ENCODE results near the gene TLR6.
"Not testable (repeated sequence)": the region's sequence is repeated elsewhere in the genome, so short reads cannot be mapped to it uniquely, and the experiment has no call there.

Gene TLR6

DNA sequence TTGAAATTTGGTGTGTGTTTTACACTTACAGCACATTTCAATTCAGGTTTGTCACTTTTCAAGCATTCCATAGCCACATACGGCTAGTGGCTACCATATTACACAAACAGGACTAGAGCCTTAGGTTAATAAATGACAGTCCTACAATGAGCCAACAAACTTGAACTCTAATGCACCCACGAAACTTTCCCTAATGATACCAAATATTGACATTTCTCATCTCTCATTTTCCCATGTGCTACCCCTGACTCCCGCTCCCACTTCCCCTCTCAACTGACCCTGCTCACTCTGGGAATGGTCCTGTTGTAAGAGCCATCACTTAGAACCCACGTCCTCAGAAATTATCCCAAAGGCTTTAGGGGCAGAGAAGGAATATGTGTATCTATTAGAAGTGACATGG is 68.9 kb downstream of the TLR6 start:
- no peak for DNase-seq (ENCODE audit: low read depth)

- DNase-seq (ENCODE audit: low read depth) = no peak
Observed at GRCh38 chr4:38785901-38786402, 70.7 kb downstream of the TLR6 start.

DNA sequence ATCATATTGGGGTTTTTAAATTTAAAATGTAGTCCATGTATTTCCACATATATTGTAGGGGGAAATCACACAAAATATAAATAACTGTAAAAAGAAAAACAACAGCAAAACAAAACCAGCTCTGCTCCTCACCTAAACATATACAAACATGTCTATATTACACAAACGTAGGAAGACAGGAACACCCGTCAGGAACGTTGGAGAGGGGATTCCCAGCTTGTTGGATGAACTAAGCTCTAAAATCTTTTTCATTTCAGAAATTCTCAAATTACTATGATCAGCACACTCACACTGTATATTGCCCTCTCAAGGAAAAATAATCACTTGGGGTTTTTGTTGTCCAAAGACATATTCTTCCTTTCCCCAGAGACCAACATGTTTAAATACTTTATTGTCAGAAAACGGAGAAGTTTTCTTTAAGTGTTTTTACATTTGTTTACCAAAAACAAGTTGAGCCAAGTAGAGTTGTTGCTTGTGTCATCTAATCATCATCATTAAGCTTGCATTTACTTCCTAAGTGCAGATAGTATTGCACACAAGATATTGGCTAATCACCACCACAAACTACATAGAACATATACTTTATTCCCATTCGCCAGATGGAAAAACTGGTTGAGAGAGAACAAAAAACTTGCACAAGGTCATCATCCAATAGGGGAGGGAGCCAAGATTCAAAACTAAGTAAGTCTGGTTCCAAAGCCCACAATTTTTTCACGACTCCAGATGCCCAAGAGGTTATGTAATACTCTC is 71.4 kb downstream of the TLR6 start:
- DNase-seq (ENCODE audit: low read depth) = no peak

- DNase-seq (ENCODE audit: low read depth) = no peak
Observed at GRCh38 chr4:38784141-38784540, 72.5 kb downstream of the TLR6 start.

DNA sequence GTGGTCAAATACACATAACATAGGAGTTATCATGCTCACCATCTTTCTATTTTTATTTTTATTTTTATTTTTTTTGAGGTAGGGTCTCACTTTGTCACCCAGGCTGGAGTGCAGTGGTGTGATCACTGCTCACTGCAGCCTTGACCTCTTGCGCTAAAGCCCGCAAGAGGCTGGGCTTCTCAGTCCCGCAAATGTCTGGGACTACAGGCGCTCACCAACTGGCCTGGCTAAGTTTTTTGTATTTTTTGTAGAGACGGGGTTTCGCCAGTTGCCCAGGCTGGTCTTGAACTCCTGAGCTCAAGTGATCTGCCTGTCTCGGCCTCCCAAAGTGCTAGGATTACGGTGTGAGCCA is 73.5 kb downstream of the TLR6 start:
- DNase-seq (ENCODE audit: low read depth) = no peak

DNA sequence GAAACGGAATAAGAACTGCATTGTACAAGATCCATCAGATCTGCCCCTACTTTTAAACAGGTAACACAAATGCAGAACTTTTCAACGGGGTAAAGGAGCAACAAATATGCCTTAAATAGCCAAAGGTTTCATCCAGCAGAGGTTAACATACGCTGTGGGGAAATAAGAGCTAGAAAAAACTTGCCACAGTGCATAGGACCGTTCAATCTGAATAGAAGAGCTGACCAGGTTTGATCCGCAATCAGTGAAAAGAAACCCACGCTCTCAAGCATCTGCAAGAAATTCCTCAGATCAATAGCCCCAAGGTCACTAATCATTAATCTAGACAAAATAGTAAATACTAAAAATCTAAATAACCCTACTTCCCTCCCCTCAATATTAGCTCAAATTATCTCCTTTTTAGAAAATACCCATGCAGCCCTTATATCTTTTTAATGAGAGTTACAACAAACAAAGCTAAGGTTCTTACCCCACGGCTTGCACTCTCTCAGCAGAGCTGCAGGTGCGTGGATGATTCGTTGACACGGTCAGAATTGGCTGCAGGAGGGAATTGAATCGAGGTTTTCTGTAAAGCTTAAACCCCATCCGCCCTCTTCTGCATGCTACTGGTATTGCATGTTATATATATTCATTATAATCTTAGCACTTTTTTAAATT is 74.0 kb downstream of the TLR6 start, which contains the start of gene TLR10:
TSS of gene TLR10 (minus strand) at position 539 of the 657 bp plus-strand sequence. CDS start 7,400 bp downstream, outside the sequence.
- no peak for DNase-seq (ENCODE audit: low read depth)

DNA sequence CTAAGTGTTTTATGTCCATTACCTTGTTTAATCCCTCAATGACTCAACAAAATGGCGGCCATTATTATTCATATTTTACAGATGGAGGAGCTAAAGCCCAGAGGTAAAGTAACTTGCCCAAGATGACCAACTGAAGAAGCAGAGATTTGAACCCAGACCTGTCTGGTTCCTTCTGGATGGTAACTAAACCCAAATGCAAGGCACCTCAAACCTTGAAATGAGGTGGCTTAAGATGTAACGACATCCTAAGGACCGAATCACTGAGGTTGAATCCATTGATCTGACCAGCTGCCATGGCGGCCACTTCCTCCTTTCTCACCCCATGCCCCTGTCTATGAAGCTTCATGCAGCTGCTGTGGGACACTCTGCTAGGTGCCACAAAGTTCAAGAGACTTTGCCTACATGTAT is 74.8 kb downstream of the TLR6 start:
- no peak for DNase-seq (ENCODE audit: low read depth)

DNA sequence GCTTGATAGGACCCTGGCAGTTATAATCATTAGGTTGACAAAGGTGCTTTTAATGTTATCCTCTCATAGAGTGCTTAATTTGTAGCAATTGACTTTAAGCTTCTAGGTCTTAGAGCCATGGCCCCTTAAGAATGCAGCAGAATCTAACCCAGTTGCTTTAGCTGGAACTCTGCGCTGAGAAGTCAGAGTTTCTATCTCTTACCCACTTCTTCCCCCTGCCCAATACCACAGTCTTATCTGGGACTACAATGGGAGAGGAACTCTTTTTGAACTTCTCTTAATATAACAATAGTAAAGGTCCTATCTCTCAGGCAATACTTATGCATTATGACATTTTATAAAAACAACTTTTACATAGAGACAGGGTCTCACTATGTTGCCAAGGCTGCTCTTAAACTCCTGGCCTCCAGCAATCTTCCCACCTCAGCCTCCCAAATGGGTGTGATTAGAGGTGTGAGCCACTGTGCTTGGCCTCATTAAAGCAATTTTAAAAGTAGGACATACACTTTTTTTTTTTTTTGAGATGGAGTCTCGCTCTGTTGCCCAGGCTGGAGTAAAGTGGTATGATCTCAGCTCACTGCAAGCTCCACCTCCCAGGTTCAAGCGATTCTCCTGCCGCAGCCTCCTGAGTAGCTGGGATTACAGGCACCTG is 75.7 kb downstream of the TLR6 start:
- DNase-seq (ENCODE audit: low read depth) = no peak

- DNase-seq (ENCODE audit: low read depth) = no peak
Observed at GRCh38 chr4:38779790-38780189, 76.8 kb downstream of the TLR6 start.

DNA sequence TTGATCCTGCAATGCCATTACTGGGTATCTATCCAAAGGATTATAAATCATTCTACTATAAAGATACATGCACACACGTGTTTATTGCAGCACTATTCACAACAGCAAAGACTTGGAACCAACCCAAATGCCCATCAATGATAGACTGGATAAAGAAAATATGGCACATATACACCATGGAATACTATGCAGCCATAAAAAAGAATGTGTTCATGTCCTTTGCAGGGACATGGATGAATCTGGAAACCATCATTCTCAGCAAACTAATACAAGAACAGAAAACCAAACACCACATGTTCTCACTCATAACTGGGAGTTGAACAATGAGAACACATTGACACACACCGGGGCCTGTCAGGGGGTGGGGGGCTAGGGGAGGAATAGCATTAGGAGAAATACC is 78.7 kb downstream of the TLR6 start:
- not testable (repeated sequence) for DNase-seq (ENCODE audit: low read depth)

DNA sequence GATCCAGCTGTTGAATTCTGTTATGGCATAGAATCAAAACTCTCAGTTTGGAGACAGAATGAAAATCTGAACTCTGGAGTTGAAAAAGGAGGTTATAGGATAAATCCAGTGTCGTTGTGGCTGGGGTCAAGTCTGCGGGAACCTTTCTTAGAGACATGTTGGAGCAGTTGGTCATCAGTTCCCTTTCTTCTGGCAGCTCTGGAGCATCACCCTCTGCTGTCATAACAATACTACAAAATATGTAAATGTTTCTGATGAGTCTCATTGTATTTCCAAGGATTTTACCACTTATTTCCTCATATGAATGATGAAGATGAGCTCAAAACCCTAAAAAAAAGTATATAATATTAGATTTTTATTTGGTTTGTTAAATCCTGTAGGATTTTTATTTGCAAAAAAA is 81.3 kb downstream of the TLR6 start:
- DNase-seq (ENCODE audit: low read depth) = no peak

- DNase-seq (ENCODE audit: low read depth) = no peak
Observed at GRCh38 chr4:38774181-38774955, 82.2 kb downstream of the TLR6 start.

Measured in stimulated activated CD8-positive, alpha-beta memory T cell treated with anti-CD3 and anti-CD28 coated beads, Interleukin-15, amount 100 ng/mL, for 24 hours (primary cell).